DMS79 treated with DMSO at 0.1 percent for 48 hours (cell line): Measurements from ENCODE around the gene KLHL29.

Source experiments
- DNase-seq: peaks from one replicate; lab custom pipeline; 2025; lab: John Stamatoyannopoulos, UW

Gene KLHL29

DNA sequence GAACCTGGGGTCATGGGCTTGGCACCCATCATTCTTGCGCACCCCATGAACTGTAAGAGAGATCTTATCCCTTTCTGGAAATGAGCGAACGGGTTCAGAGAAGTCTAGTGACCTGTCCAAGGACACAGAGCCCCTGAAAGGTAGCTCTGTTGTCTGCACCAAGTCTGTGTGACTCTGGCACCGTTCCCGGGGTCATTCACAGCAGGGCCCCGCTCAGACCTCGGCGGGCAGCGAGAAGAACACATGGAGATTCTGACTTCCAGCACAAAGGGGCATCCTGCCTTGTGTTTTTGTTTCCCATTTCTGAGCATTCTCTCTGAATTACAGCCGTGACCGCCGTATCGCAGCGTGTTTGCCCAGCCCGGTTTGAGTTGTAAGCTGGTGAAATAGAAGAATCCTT, 231.7 kb downstream of the KLHL29 start:
- no peak for DNase-seq

DNA sequence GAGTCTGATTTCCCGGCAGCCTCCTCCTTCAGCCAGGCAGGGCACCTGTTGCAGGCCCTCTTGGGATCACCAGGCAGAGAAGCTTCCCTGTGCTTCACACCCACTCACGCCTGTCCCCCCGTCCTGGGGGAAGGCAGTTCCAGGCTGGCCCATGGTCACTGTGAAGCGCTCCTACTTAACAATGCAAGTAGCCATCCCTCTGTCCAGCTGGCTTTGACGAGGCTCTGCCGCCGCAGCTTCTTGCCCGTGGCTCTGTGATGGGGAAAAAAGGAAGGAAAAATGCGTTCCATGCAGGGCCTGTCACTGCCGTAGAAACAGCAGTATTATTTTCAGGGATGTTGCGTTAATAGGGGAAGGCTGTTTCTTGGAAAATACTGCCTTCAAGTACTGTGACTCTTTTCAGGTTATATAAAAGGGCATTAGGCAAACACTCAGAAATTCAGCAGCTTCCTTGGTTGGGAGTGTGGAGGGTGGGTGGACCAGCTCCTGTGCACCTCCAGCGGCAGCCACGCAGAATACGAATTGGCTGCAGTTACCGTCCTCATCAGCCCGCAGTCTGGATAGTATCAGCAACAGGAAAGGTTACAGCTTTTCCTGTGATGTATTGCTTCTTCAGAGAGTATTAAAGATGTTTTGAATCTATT, 232.3 kb downstream of the KLHL29 start:
- DNase-seq: no peak

DNA sequence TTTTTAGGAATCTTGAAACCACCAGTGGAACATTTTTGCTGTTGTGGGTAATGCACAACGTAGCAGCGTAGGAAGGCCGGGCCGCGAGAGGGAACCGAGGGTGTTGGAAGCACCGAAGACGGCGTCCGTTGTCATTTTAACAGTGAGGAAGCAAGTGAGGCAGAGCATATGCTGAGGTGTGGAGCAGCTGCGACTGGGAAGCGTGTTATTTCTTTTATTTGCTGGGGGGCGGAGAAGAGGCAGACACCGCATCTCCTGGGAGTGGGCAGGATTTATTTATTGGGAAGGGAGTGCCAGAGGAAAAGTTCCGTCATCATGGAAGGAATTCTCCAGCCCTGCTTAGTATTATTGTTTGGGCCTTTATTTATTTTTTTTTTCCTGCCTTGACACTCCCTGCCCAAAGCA, 232.8 kb downstream of the KLHL29 start:
- DNase-seq: no peak

DNA sequence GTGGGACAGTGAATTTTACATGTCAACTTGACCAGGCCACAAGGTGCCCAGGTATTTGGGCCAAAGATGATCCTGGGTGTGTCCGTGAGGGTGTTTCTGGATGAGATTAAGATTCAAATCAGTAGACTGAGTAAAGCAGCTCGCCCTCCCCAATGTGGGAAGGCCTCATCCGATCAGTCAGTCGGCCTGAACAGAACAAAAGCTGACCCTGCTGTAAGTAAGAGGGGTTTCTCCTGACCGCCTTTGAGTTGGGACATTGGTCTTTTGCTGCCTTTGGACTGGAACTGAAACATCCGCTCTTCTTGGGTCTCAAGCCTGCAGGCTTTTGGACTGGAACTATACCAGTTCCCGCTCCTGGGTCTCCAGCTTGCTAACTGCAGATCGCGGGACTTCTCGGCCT, 233.3 kb downstream of the KLHL29 start:
- DNase-seq: no peak

DNA sequence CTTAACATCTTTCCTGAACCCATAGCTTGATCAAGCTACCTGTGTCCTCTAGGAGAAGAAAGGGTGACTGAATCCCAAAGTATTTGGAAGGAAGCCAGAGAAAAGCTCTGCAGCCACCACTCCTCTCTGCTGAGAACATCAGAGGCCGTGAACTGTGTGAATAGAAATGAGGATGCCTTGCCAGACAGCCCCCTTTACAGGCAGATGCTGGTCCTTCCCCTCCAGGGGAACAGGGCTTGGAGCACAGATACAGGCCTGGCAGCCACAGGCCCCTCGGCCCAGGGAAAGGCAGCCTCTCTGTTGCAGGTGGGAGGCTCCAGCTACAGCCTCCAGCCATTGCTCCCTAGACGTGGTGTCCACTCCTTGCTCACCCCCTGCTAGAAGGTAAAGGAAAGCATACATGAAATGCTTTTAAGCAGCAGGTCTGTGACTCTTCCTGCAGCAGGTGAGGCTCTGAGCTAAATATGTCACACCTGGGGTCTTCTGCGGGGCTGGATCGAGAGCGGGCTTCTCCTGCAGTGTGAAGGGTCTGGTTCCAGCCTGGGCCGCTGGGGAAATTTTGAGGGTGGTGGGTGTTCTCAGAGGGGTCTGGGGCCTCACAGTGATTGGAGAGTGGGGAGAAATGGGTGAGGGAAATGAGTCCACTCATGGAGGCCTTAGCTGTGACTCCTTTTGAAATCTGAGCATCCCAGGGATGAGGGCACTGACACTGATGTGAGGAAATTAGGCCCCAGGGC, 234.0 kb downstream of the KLHL29 start:
- peak; percentile 26 for DNase-seq

DNA sequence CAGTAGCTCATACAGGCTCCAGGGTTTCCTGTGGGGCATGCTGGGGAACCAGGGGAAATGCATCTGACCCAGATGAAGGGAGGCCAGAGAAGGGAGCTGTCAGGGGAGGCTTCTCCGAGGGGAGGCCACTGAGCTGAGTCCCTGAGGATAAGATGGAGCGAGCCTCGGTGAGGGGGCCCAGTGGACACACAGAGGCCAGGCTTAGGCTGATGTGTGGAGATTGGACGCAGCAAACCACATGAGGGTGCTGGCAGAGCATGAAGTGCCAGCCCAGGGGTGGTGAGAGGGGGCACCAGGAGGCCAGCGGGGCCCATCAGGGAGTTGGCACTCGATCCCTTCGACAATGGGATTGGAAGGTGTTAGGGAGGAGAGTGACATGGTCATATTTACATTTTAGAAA, 235.0 kb downstream of the KLHL29 start:
- no peak for DNase-seq

DNA sequence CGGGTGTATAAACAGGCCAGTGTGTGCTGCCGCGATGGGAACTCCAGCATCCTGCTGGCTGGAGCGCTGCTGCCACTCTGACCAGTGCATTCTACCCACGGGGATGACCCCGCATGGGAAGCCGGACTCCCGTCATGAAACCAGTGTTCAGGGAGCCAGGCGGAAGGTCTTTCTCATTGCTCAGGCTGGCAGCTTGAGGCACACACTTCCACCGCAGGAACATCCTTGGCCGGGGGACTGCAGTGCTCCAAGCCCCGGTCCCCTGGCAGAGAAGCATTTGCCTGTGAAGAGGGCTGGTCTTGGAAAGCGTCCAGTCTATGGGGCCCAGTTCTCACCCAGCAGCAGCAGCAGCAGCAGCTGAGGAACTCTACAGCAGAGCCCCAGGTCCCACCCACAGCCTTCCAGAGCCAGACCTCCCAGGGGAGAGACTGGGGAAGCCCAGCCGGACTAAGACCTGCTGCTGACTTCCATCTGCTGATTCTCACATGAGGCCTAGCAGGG, 235.9 kb downstream of the KLHL29 start:
- DNase-seq: peak; percentile 14

DNA sequence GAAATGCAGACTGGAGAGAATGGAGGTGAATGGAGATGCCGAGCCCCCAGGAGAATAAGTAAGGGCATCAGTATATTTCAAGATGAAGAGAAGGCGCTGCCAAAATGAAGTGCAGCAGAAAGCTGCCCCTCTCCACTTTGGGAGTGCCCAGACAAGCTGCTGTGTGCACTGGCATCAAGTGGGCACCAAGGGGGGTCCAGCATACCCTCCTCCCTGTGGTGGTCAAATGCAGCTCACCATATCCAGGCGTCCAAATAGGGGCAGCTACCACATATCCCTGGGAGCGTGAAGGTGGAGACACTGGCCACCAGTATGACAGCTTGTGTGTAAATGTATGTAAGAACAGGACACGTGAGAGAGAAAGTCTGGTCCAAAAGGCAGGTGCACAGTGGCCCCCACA, 236.6 kb downstream of the KLHL29 start:
- DNase-seq: no peak

DNA sequence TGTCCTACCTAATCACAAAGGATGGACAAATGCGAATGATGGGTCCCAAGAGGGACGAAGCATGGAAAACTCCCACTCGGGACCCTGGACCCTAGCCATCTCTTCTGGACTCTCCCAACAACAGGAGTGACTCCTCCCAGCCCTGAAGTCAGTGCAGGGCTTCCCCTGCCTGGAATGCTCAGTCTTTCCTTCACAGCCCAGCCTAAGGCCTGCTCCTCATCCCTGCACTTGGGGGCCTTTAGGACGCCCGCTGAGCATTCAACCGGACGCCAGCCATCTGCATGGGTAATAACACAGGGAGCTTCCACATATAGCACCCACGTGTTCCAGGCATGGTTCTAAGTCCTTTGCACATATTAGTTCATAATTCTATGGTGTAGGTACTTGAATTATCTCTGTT, 237.5 kb downstream of the KLHL29 start:
- no peak for DNase-seq

DNA sequence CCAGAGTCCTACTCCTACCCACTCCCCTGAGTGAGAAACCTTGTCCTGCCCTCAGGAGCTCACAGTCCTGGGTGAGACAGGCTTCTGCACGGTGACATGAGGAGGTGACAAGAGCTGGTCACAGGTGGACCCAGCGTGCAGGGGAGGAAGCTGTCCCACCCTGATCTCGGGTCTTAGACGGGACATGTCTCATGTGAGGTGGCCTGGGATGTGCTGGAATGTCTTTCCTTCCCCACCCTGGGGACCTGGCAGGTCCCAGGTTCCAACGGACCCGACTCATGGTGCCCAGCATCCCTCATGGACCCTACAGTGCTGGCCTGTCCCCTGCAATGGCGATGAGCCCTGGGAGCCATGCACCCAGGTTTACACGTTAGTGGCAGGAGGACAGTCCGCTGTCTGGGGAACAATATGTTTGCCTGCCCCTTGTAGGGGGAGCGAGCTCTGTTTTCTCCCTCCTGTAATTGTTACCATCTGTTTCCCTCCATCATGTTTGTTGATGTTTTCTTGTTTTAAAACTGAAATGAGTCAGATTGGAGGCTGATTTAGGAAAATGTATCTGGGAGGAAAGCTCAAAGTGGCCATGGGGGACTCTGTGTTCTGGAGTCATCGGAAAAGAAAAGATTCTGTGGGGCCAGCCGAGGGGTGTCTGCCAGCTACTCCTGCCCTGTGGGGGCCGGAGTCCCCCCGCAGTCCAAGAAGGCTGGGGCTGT, 238.1 kb downstream of the KLHL29 start:
- DNase-seq: no peak

DNA sequence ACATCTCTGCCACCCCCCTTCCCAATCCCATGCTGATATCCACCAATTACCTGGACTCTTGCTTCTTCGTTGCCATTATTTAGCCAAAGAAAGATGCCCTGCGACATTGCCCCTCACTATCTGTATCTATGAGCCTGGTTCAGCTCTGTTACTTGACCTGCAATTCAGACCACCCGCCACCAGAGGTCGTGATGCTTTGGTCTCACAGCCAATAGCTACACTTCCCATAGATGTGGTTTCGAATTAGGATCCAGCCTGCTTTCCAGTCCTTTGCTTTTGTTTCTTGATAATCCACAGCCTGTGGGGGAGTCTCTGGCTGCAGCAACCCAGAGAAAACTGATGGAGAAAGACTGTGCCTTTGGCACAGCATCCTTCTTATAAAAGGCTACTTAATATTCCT, 239.4 kb downstream of the KLHL29 start:
- DNase-seq: no peak

DNA sequence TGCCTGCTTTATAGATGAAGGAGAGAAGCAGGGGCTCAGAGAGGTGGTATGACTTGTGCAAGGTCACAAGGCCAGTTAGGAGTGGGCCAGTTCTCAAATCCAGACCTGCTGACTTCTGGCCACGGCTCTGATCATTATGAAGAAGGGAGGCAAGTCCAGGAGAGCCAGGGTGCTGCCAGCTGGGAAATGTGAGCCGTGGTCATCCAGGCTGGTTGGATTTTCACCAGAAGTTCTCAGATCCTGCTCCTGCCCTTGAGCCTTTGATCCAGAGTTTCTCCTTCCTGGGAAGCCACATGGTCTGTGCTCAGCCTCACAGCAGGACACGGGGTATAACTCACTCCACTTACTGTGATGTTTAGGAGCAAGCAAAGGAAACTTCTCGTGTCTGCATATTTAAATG, 239.9 kb downstream of the KLHL29 start:
- no peak for DNase-seq

DNA sequence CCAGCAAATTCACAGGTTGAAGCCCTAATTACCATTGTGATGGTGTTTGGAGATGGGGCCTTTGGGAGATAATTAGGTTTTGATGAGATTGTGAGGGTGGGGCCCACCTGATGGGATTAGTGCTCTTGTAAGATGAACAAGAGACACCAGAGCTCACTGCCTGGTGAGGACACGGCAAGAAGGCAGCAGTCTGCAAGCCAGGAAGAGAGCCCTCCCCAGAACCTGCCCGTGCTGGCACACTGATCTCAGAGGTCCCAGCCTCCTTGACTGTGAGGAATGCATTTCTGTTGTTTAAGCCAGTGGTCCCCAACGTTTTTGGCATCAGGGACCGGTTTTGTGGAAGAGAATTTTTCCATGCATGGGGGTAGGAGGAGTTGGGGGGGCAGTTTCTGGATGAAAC, 240.7 kb downstream of the KLHL29 start:
- DNase-seq: no peak

DNA sequence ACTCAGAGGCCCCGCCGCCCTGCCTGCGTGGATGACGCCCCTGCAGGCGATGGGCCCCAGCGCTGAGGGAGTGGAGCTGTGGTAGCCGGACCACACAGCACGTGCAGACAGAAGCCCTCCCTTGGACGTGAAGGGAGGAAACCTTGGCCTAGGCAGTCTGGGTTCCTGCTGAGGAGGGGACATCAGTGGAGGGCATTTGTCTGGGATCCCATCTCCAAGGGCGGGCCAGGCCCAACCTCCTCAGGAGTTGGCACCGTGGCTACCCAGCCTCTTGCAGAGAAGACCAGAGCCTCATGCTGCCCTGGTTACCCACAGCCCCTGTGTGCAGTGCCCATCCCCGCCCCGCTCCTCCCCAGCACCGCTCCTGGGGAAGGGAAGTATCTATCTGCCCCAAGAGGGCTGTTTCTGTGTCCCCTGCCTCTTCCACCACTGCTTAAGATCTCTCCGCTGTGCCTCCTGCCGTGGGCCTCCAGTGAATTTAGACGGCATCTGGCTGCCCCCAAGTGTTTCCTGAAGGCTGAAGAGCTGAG, 241.8 kb downstream of the KLHL29 start:
- DNase-seq: no peak

DNA sequence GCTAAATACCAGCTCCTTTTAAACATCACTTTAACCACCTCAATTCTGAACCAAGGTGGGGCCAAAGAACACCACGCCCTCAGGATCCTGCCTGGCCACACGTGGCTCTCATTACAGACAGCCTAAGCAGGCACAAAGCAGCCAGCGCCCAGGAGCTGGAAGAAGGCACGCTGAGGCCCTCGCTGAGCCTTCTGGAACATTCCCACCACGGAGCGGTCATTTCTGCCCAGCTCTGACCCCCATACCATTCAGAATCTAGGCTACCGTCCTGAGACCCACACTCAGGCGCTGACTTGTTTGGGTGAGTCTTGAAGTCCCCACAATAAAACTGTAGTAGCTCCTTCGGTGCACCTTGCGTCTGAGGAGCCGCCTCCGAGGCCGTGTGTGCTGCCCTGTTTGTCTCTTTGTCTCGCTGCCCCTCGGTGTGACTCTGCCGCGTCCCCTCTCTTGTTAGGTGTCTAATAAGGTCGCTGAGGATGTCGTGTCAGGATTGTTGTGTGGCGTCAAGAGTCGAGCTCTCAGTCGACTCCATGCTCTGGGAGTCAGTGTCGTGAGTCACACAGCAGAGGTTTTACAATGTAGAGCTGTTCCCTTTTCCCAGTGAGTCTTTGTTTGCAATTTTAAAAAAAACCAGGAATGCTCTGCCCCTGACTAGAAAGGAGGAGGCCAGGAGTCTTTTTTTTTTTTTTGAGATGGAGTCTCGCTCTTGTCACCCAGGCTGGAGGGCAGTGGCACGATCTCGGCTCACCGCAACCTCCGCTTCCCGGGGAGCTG, 242.4 kb downstream of the KLHL29 start:
- no peak for DNase-seq

DNA sequence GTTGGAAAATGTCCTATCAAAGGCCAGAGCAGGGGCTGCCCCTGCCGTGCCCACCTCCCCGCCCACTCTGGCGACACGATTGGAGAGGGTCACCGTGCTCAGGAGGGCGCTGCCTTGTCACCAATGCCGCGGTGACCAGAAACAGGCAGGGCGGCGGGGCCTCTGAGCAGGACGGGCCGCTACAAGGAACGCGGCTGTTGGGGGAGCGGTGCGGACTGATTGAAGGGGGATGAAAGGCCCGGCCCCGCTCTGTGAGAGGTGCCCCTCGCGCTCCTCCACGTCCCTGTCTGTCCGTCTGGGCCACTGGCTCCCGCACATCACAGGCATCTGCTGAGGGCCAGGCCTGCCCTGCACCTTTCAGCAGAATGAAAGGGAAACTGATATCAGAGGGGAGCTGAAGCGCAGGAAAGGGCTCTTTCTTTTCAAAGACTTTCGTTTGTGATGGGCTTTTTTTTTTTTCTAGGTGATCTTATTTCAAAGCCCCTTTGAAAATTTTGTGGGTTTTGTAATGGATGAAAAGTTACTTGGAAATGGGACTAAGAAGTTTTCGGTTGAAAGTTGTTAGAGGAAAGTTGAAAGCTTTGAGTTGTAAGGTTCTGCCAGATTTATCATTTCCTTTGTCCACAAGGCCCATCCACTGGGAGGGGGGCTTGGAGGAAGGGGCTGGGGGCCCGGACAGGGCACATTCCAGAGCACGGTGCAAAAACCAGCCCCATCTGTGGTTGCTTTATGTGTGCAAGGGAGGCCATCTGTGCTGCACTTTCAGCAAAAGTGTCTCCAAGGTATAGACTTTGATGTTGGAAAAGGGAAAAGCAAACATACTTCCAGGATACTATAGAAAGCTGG, 244.2 kb downstream of the KLHL29 start:
- no peak for DNase-seq

DNA sequence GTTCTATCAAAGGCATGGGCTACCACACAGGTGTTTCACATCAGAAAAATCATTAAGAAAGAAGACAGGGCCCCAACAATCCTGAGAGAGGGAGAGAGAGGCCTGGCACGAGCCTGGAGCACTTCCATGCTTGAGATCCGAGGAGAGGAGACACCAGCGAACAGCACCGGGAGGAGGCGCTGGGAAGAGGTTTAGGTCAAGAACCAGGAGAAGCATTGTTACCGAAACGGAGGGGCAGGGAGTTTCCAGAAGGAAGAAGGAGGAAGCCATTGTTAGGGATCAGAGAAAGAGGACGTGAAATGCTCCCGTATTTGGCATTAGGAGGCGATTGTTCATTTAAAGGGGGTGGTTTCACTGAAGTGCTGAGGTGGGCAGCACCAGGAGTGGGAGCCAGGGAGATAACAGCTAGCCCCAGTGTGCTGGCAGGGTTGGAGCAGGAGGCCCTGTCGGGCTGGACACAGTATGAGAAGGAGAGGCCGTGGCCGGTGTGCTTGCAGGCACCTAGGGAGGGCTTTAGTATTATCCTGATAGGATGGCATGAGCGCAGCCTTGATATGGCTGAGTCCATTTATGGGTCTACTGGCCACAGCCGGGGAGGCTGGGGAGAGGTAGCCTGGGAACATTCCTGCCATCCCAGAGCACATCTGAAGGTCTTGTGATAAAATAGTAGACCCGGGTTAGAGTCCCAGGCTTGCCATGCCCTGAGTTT, 244.9 kb downstream of the KLHL29 start:
- DNase-seq: no peak

DNA sequence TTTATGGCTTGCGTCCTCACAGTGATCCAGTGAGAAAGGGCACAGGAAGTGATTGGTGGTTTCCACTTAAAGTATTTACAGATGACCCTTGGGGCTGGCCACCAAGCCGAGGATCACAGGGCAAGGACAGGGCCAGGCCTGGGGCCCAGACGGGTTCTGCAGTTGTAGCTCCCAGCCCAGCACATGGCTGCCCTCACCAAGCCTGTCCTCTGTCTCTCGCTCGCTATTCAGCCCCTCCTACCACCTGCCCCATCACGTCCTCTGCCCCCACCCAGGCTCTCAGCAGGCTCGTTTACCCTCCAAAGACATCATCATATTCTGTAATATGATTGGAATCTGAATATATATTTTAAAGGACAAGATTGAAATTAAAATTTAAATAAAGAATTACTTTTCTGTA, 246.0 kb downstream of the KLHL29 start:
- DNase-seq: no peak

DNA sequence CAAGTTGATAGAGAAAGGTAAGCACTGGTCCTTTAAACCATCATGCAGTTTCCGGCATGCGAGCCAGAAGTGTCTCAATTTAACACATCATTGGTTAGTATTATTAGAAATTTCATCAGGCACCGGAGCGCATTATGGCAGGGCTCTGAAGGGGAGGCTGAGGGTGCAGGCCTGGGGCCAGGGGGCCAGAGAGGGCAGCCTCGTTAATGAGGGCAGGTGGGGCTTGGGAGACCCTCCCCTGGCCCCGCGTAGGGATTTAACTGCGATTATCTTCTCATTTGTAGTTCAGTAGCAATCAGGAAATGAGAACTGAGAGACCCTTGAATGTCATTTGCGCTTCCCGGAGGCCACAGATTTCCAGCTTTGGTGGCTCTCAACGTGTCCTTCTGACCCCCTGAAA, 246.4 kb downstream of the KLHL29 start:
- DNase-seq: no peak

DNA sequence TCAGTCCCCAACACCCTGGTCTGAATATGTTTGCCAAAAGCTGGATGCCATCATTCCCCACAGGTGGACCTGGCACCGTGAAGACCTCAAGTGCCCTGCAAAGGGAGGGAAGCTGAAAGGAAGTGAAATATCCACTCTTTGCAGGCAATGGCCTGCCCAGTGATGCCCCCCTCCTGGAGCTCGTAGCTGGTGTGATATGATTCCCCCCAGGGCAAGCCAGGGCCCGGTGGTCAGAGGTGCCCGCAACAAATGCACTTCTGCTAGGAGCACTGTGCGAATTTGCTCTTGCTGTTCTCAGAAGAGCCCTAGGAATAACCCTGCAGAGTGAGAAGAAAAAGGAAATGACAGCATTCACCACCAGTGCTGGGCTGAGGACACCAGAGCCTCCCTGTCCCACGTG, 247.4 kb downstream of the KLHL29 start:
- DNase-seq: no peak
